Colonic mucosa (tissue), 4 donors: Measurements from ENCODE around the gene SNRPN. TPM values are rescaled to one million over a fixed set of nuclear protein-coding genes. Genes with fewer than 3 reads are reported as not detected.
A peak's percentile ranks its signal among the peaks of the same experiment; 100 is the strongest.

Source experiments
- DNase-seq: peaks from one replicate; pipeline ENCODE4 v3.0.0-alpha.2; 2020
- H3K27ac ChIP-seq: fragments of 200-600 bp; one replicate; pipeline ENCODE4 v1.8.0; 2021
- H3K27me3 ChIP-seq: fragments of 200-600 bp; one replicate; pipeline ENCODE4 v1.8.0; 2021
- H3K36me3 ChIP-seq: fragments of 200-600 bp; one replicate; pipeline ENCODE4 v1.8.0; 2021
- H3K4me1 ChIP-seq: fragments of 200-600 bp; one replicate; pipeline ENCODE4 v1.8.0; 2021; ENCODE audit warnings: mild to moderate bottlenecking
- H3K4me3 ChIP-seq: fragments of 200-600 bp; one replicate; pipeline ENCODE4 v1.8.0; 2021
- H3K9ac ChIP-seq, 2 donors: one replicate each; pipeline ENCODE4 v1.7.0; 2013; ENCODE audit warnings: control low read depth in 2 of 2, low read depth in 2 of 2, low read length in 2 of 2
- H3K9me3 ChIP-seq: fragments of 200-600 bp; one replicate; pipeline ENCODE4 v1.8.0; 2021
- CTCF ChIP-seq: fragments of 200-600 bp; IDR thresholded peaks from one replicate; pipeline ENCODE4 v1.8.0; 2022; ENCODE audit warnings: antibody characterized with exemption, mild to moderate bottlenecking
- intact Hi-C: fragments of 100-400 bp; cut with DNase I; formaldehyde crosslinking; loops from one replicate; pipeline ENCODE4 v1.14.1; 2022
- total RNA-seq, 2 donors: library from RNA; stranded (reverse); fragmentation: NEBNext Ultra II Directional in 1 of 2; extraction: Animal tissue kit (Norgen Biotek cat#: 25700) in 1 of 2; gene quantifications; one replicate each; pipeline ENCODE4 v1.2.1, GENCODE V29; 2021
- donor health status: healthy.
- donor health status: DM: no; HTN: no; CAD: no.
- donor health status: DM: no; HTN: no; CAD: no.

SNRPN gene
- total RNA-seq, 2 donors from 2014 or later, result 19.6 to 24.7 TPM

- TF ChIP-seq CTCF, result no peak
- no peaks in the 10 kb centered on the region for H3K9me3 ChIP-seq
- intact Hi-C loops, result no loop called here
- H3K36me3 ChIP-seq, result no peaks in the 10 kb centered on the region
- no peak for DNase-seq
- no peak overlapping the region for H3K9ac ChIP-seq
- no peak overlapping the region for H3K27ac ChIP-seq
- no peak overlapping the region for H3K4me3 ChIP-seq
- H3K27me3 ChIP-seq, result no peaks in the 10 kb centered on the region
- no peaks in the 10 kb centered on the region for H3K4me1 ChIP-seq
These were observed 11.4 kb upstream of the SNRPN start for GRCh38 chr15:24943361-24943760.

GRCh38 chr15:24944954-24945353 lies 9.8 kb upstream of the SNRPN start:
- DNase-seq, result no peak
- Histone ChIP-seq H3K27ac (no peak overlapping the region), H3K9me3 (no peaks in the 10 kb centered on the region), H3K9ac (no peak overlapping the region), H3K27me3 (no peaks in the 10 kb centered on the region), H3K36me3 (no peaks in the 10 kb centered on the region), H3K4me1 (no peaks in the 10 kb centered on the region), H3K4me3 (no peak overlapping the region)
- intact Hi-C loops, result no loop called here
- no peak for TF ChIP-seq CTCF

GRCh38 chr15:24945711-24946110 lies 9.1 kb upstream of the SNRPN start:
- Histone ChIP-seq H3K4me1 (no peaks in the 10 kb centered on the region), H3K9me3 (no peaks in the 10 kb centered on the region), H3K4me3 (no peak overlapping the region), H3K9ac (no peak overlapping the region), H3K27ac (no peak overlapping the region), H3K36me3 (no peaks in the 10 kb centered on the region), H3K27me3 (no peaks in the 10 kb centered on the region)
- intact Hi-C loops, result no loop called here
- TF ChIP-seq CTCF, result no peak
- DNase-seq, result no peak

- no peak overlapping the region for H3K9ac ChIP-seq
- H3K4me1 ChIP-seq, result no peaks in the 10 kb centered on the region
- no peaks in the 10 kb centered on the region for H3K9me3 ChIP-seq
- H3K36me3 ChIP-seq, result no peaks in the 10 kb centered on the region
- no peaks in the 10 kb centered on the region for H3K27me3 ChIP-seq
- TF ChIP-seq CTCF, result no peak
- H3K27ac ChIP-seq, result no peak overlapping the region
- DNase-seq, result no peak
- H3K4me3 ChIP-seq, result no peak overlapping the region
- intact Hi-C loops, result no loop called here
These were observed 6.3 kb upstream of the SNRPN start for GRCh38 chr15:24948495-24948894.

- peak overlapping the region; percentile 50 for H3K4me3 ChIP-seq
- H3K9ac ChIP-seq, result peak overlapping the region; percentile 67 to 90
- no peaks in the 10 kb centered on the region for H3K4me1 ChIP-seq
- intact Hi-C loops, result loop anchor here (10.0 kb wide), 1 partner anchor 479 kb away; the partner anchor contains the start of gene UBE3A
- H3K36me3 ChIP-seq, result no peaks in the 10 kb centered on the region
- no peak for TF ChIP-seq CTCF
- H3K27me3 ChIP-seq, result no peaks in the 10 kb centered on the region
- DNase-seq, result peak; percentile 23
- H3K9me3 ChIP-seq, result no peaks in the 10 kb centered on the region
- peak overlapping the region; percentile 71 for H3K27ac ChIP-seq
These were observed 739 bp downstream of the SNRPN start for GRCh38 chr15:24955531-24955921.
